ENCODE results near the gene EIF4A3. TPM values are rescaled to one million over a fixed set of nuclear protein-coding genes. Genes with fewer than 3 reads are reported as not detected.

Gene EIF4A3
- total RNA-seq, 1 experiment from 2014 or later, result 124 TPM

GRCh38 chr17:80122926-80123505, 23.9 kb downstream of the EIF4A3 start:
- no TSS peak for BruUV-seq (replicated peaks)
- no peak for DNase-seq
- Mint-ChIP-seq H3K4me3 (ENCODE audit: low read depth, unreplicated experiment) (no peak overlapping the region), H3K27me3 (ENCODE audit: unreplicated experiment) (peaks cover 15% of the 10 kb centered on the region), H3K9me3 (ENCODE audit: low read depth, unreplicated experiment) (no peaks in the 10 kb centered on the region), H3K27ac (ENCODE audit: unreplicated experiment) (no peak overlapping the region), H3K4me1 (ENCODE audit: low read depth, unreplicated experiment) (no peaks in the 10 kb centered on the region), H3K36me3 (ENCODE audit: insufficient read depth, unreplicated experiment) (peaks cover 4% of the 10 kb centered on the region)
- intact Hi-C loops (cut with micrococcal nuclease; ENCODE audit: unreplicated experiment), result no loop called here
- TF ChIP-seq CTCF (IDR thresholded peaks at IDR 0.05; ENCODE audit: unreplicated experiment), result no peak
- CTCF ChIA-PET, result interaction anchor here (1.8 kb wide), 1 partner anchor 21 kb away, joined by 10 read pairs; the partner anchor contains the start of gene GAA

- no peaks in the 10 kb centered on the region for H3K9me3 Mint-ChIP-seq (ENCODE audit: low read depth, unreplicated experiment)
- no peak overlapping the region for H3K4me3 Mint-ChIP-seq (ENCODE audit: low read depth, unreplicated experiment)
- intact Hi-C loops (cut with micrococcal nuclease; ENCODE audit: unreplicated experiment), result no loop called here
- no peak for DNase-seq
- H3K27me3 Mint-ChIP-seq (ENCODE audit: unreplicated experiment), result peaks cover 13% of the 10 kb centered on the region
- CTCF ChIA-PET, result interaction anchor here (0.6 kb wide), 1 partner anchor 21 kb away, joined by 3 read pairs; the partner anchor contains the start of gene GAA
- peaks cover 4% of the 10 kb centered on the region for H3K36me3 Mint-ChIP-seq (ENCODE audit: insufficient read depth, unreplicated experiment)
- no TSS peak for BruUV-seq (replicated peaks)
- H3K4me1 Mint-ChIP-seq (ENCODE audit: low read depth, unreplicated experiment), result no peaks in the 10 kb centered on the region
- TF ChIP-seq CTCF (IDR thresholded peaks at IDR 0.05; ENCODE audit: unreplicated experiment), result no peak
- no peak overlapping the region for H3K27ac Mint-ChIP-seq (ENCODE audit: unreplicated experiment)
Measured at GRCh38 chr17:80122026-80122575, 24.8 kb downstream of the EIF4A3 start.

- Mint-ChIP-seq H3K9me3 (ENCODE audit: low read depth, unreplicated experiment) (no peaks in the 10 kb centered on the region), H3K36me3 (ENCODE audit: insufficient read depth, unreplicated experiment) (peaks cover 4% of the 10 kb centered on the region)
Measured at GRCh38 chr17:80119839-80120238, 27.1 kb downstream of the EIF4A3 start.

GRCh38 chr17:80119271-80119791, 27.6 kb downstream of the EIF4A3 start:
- Mint-ChIP-seq H3K36me3 (ENCODE audit: insufficient read depth, unreplicated experiment) (peaks cover under 1% of the 10 kb centered on the region), H3K27ac (ENCODE audit: unreplicated experiment) (no peak overlapping the region), H3K4me3 (ENCODE audit: low read depth, unreplicated experiment) (no peak overlapping the region), H3K9me3 (ENCODE audit: low read depth, unreplicated experiment) (no peaks in the 10 kb centered on the region), H3K4me1 (ENCODE audit: low read depth, unreplicated experiment) (no peaks in the 10 kb centered on the region), H3K27me3 (ENCODE audit: unreplicated experiment) (no peaks in the 10 kb centered on the region)
- DNase-seq, result no peak
- intact Hi-C loops (cut with micrococcal nuclease; ENCODE audit: unreplicated experiment), result no loop called here
- TF ChIP-seq CTCF (IDR thresholded peaks at IDR 0.05; ENCODE audit: unreplicated experiment), result no peak
- CTCF ChIA-PET, result interaction anchor here (0.6 kb wide), 1 partner anchor 119 kb away, joined by 3 read pairs; no protein-coding TSS in a partner anchor
- TSS peak; percentile 90 for BruUV-seq (replicated peaks)

More at GRCh38 chr17:80119839-80120238, 27.1 kb downstream of the EIF4A3 start:
- no peak for DNase-seq
- BruUV-seq (replicated peaks), result no TSS peak
- intact Hi-C loops (cut with micrococcal nuclease; ENCODE audit: unreplicated experiment), result no loop called here
- Mint-ChIP-seq H3K4me3 (ENCODE audit: low read depth, unreplicated experiment) (no peak overlapping the region), H3K27ac (ENCODE audit: unreplicated experiment) (no peak overlapping the region), H3K4me1 (ENCODE audit: low read depth, unreplicated experiment) (no peaks in the 10 kb centered on the region), H3K27me3 (ENCODE audit: unreplicated experiment) (no peaks in the 10 kb centered on the region)
- no peak for TF ChIP-seq CTCF (IDR thresholded peaks at IDR 0.05; ENCODE audit: unreplicated experiment)
- CTCF ChIA-PET, result interaction anchor here (0.6 kb wide), 1 partner anchor 119 kb away, joined by 3 read pairs; no protein-coding TSS in a partner anchor
